ENCODE results near the gene PCGF3. TPM values are rescaled to one million over a fixed set of nuclear protein-coding genes. Genes with fewer than 3 reads are reported as not detected.

Gene PCGF3
- total and polyA plus RNA-seq, 3 experiments from 2014 or later, result 4.8 to 26.1 (median 24.7) TPM

- Histone ChIP-seq H3K9me3 (ENCODE audit: low read length) (no peaks in the 10 kb centered on the region), H3K27ac (ENCODE audit: low read depth, low read length) (no peak overlapping the region), H3K36me3 (ENCODE audit: insufficient read depth, low read length) (no peaks in the 10 kb centered on the region), H3K27me3 (ENCODE audit: insufficient read depth, low read length, poor library complexity, severe bottlenecking) (no peaks in the 10 kb centered on the region), H3K4me3 (ENCODE audit: low read length) (no peak overlapping the region), H3K4me1 (ENCODE audit: insufficient read depth, low read length) (no peaks in the 10 kb centered on the region)
- Mint-ChIP-seq H3K9me3 (no peaks in the 10 kb centered on the region), H3K4me3 (no peak overlapping the region), H3K36me3 (peaks cover 0 to 7% (median 0%) of the 10 kb centered on the region in 3 donors), H3K27ac (peak overlapping the region in 1 of 8 donors; percentile 54), H3K27me3 (no peaks in the 10 kb centered on the region), H3K4me1 (peaks cover 24 to 49% (median 39%) of the 10 kb centered on the region in 3 donors)
- ChIA-PET POLR2A (no interaction called here), CTCF (no interaction called here)
- DNase-seq, result no peak
Measured at GRCh38 chr4:714087-714486, 8.5 kb downstream of the PCGF3 start.

DNA sequence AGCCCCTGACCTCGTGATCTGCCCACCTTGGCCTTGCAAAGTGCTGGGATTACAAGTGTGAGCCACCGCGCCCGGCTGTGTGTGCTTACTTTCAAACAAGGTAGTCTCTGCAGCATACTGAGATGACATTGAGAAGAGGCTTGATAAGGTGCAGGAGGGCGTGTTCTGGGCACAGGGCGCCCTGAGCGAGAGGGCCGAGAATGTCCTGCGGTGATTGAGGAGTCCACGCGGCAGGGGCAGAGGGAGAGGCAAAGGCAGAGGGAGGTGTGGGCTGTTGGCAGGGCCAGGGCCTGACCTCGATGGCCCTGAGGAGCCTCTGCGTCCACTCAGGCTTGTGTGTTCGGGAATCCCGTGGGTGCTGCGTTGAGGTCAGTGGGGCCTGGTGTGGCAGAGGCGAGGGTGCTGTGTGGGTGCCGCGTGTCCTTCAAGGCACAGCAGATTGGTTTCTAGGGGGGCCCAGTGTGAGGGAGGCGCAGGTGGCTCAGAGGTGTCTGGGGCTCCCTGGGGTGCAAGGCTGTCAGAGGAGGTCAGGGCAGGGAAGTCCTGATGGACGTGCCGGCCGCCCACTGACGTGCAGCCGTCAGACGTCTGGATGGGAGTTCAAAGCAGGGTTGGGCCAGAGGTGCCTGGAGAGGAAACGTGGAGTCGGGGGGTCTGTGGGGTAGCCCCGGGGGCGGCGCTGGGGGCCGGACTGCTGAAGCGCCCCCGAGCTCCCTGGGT is 12.1 kb downstream of the PCGF3 start:
- H3K9me3 Mint-ChIP-seq, result peaks cover 0 to 1% (median 0%) of the 10 kb centered on the region in 5 donors
- CTCF ChIA-PET, result no interaction called here

GRCh38 chr4:718460-718859 is 12.8 kb downstream of the PCGF3 start:
- peaks cover 0 to 1% (median 0%) of the 10 kb centered on the region in 5 donors for H3K9me3 Mint-ChIP-seq
- Histone ChIP-seq H3K4me3 (ENCODE audit: low read length) (no peak overlapping the region), H3K27me3 (ENCODE audit: insufficient read depth, low read length, poor library complexity, severe bottlenecking) (no peaks in the 10 kb centered on the region), H3K36me3 (ENCODE audit: insufficient read depth, low read length) (no peaks in the 10 kb centered on the region), H3K27ac (ENCODE audit: low read depth, low read length) (no peak overlapping the region), H3K9me3 (ENCODE audit: low read length) (no peaks in the 10 kb centered on the region), H3K4me1 (ENCODE audit: insufficient read depth, low read length) (no peaks in the 10 kb centered on the region)
- ChIA-PET POLR2A (no interaction called here), CTCF (no interaction called here)
- no peak overlapping the region for H3K4me3 Mint-ChIP-seq
- H3K4me1 Mint-ChIP-seq, result peaks cover 9 to 33% (median 14%) of the 10 kb centered on the region in 3 donors
- peaks cover 0 to 28% (median 2%) of the 10 kb centered on the region in 3 donors for H3K36me3 Mint-ChIP-seq
- no peaks in the 10 kb centered on the region for H3K27me3 Mint-ChIP-seq
- DNase-seq, result no peak
- H3K27ac Mint-ChIP-seq, result no peak overlapping the region

More for the DNA sequence above, 12.1 kb downstream of the PCGF3 start:
- POLR2A ChIA-PET, result no interaction called here
- DNase-seq, result no peak
- Mint-ChIP-seq H3K36me3 (peaks cover 0 to 21% (median 2%) of the 10 kb centered on the region in 3 donors), H3K27me3 (no peaks in the 10 kb centered on the region), H3K4me3 (no peak overlapping the region), H3K4me1 (peaks cover 11 to 35% (median 14%) of the 10 kb centered on the region in 3 donors), H3K27ac (peak overlapping the region in 4 of 8 donors; percentile 15 to 93 (median 60))
- H3K9me3 ChIP-seq (ENCODE audit: low read length), result no peaks in the 10 kb centered on the region
- no peak overlapping the region for H3K27ac ChIP-seq (ENCODE audit: low read depth, low read length)
- no peak overlapping the region for H3K4me3 ChIP-seq (ENCODE audit: low read length)
- no peaks in the 10 kb centered on the region for H3K36me3 ChIP-seq (ENCODE audit: insufficient read depth, low read length)
- no peaks in the 10 kb centered on the region for H3K4me1 ChIP-seq (ENCODE audit: insufficient read depth, low read length)
- H3K27me3 ChIP-seq (ENCODE audit: insufficient read depth, low read length, poor library complexity, severe bottlenecking), result no peaks in the 10 kb centered on the region

DNA sequence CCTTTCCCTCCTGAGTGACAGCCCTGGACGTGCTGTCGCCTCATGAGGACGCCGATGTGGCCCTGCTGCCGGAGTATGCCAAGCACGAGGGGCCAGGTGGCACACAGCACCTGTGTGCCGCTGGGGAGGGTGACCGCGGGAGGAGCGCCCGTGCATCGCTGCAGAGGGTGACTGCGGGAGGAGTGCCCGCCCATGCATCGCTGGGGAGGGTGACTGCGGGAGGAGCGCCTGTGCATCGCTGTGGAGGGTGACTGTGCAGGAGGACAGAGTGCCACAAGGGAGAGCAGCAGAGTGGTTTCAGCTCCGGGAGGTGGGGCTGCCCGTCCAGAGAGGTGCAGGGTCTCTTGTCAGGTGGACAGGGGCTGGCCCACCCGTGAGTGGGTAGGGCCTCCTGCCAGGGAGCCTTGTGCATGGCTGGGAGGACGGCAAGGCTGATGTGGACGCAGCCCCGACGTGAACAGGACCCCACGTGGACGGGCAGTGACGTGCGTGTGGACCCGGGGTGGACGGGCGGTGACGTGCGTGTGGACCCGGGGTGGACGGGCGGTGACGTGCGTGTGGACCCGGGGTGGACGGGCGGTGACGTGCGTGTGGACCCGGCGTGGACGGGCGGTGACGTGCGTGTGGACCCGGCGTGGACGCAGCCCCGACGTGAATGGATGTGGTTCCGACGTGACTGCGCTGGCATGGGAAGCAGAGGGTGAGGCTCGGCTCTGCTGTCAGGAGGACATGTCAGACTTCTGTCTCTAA is 14.7 kb downstream of the PCGF3 start:
- no peak overlapping the region for H3K4me3 Mint-ChIP-seq
- Histone ChIP-seq H3K27ac (ENCODE audit: low read depth, low read length) (no peak overlapping the region), H3K36me3 (ENCODE audit: insufficient read depth, low read length) (no peaks in the 10 kb centered on the region), H3K9me3 (ENCODE audit: low read length) (no peaks in the 10 kb centered on the region), H3K27me3 (ENCODE audit: insufficient read depth, low read length, poor library complexity, severe bottlenecking) (no peaks in the 10 kb centered on the region), H3K4me3 (ENCODE audit: low read length) (no peak overlapping the region), H3K4me1 (ENCODE audit: insufficient read depth, low read length) (no peaks in the 10 kb centered on the region)
- H3K4me1 Mint-ChIP-seq, result peaks cover 6 to 34% (median 16%) of the 10 kb centered on the region in 3 donors
- POLR2A ChIA-PET, result no interaction called here
- H3K9me3 Mint-ChIP-seq, result peaks cover 0 to 1% (median 0%) of the 10 kb centered on the region in 5 donors
- H3K36me3 Mint-ChIP-seq, result peaks cover 0 to 27% (median 2%) of the 10 kb centered on the region in 3 donors
- DNase-seq, result no peak
- CTCF ChIA-PET, result interaction anchor here (0.6 to 1.2 kb wide), 2 partner anchors 22 to 29 kb away, joined by 3 read pairs; no protein-coding TSS in a partner anchor
- H3K27ac Mint-ChIP-seq, result peak overlapping the region in 1 of 8 donors; percentile 36
- H3K27me3 Mint-ChIP-seq, result no peaks in the 10 kb centered on the region

DNA sequence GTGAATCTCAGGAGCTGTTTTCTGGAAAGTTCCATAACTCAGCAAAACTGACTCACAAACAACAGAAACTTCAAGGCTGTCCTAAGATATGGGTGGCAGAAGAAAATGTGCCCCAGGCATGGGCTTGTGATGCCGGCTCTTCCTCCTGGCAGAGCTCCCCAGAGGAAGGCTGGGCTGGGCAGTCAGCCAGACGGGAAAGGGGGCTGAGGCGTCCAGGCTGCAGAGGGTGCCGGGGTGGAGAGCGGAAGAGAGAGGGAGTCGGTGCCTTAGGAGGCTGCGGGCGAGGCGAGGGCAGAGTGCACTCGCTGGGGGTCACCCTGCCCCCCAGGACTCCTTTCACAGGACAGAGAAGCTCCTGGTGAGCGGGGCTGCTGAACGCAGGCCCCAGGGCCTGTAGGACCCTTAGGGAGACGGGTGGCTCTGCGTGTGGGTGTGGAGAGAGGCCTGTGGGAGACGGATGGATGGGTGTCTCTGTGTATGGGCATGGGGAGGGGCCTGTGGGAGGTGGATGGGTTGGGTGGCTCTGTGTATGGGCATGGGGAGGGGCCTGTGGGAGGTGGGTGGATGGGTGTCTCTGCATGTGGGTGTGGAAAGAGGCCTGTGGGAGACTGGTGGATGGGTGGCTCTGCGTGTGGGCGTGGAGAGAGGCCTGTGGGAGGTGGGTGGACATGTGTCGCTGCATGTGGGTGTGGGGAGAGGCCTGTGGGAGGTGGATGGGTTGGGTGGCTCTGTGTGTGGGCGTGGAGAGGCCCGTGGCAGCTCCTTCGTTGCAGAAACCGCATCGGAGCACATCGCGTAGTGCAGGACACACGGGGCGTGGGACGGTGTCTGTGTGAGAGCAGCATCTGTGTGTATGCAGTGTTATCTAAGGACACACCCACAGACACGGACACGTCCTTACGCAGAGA is 15.9 kb downstream of the PCGF3 start:
- H3K9me3 ChIP-seq (ENCODE audit: low read length), result no peaks in the 10 kb centered on the region
- CTCF ChIA-PET, result no interaction called here
- Mint-ChIP-seq H3K4me3 (no peak overlapping the region), H3K27me3 (no peaks in the 10 kb centered on the region), H3K27ac (peak overlapping the region in 1 of 8 donors; percentile 61), H3K36me3 (peaks cover 0 to 27% (median 2%) of the 10 kb centered on the region in 3 donors), H3K9me3 (peaks cover 0 to 1% (median 0%) of the 10 kb centered on the region in 5 donors), H3K4me1 (peaks cover 4 to 33% (median 18%) of the 10 kb centered on the region in 3 donors)
- POLR2A ChIA-PET, result no interaction called here
- no peak overlapping the region for H3K4me3 ChIP-seq (ENCODE audit: low read length)
- no peaks in the 10 kb centered on the region for H3K27me3 ChIP-seq (ENCODE audit: insufficient read depth, low read length, poor library complexity, severe bottlenecking)
- no peak for DNase-seq
- H3K36me3 ChIP-seq (ENCODE audit: insufficient read depth, low read length), result no peaks in the 10 kb centered on the region
- H3K27ac ChIP-seq (ENCODE audit: low read depth, low read length), result no peak overlapping the region
- no peaks in the 10 kb centered on the region for H3K4me1 ChIP-seq (ENCODE audit: insufficient read depth, low read length)

- Histone ChIP-seq H3K4me3 (ENCODE audit: low read length) (no peak overlapping the region), H3K27me3 (ENCODE audit: insufficient read depth, low read length, poor library complexity, severe bottlenecking) (no peaks in the 10 kb centered on the region), H3K9me3 (ENCODE audit: low read length) (no peaks in the 10 kb centered on the region), H3K4me1 (ENCODE audit: insufficient read depth, low read length) (no peaks in the 10 kb centered on the region), H3K27ac (ENCODE audit: low read depth, low read length) (no peak overlapping the region), H3K36me3 (ENCODE audit: insufficient read depth, low read length) (no peaks in the 10 kb centered on the region)
- Mint-ChIP-seq H3K4me1 (peaks cover 0 to 37% (median 18%) of the 10 kb centered on the region in 3 donors), H3K4me3 (no peak overlapping the region), H3K36me3 (peaks cover 0 to 26% (median 2%) of the 10 kb centered on the region in 3 donors), H3K27ac (no peak overlapping the region), H3K27me3 (no peaks in the 10 kb centered on the region), H3K9me3 (peaks cover 0 to 1% (median 0%) of the 10 kb centered on the region in 5 donors)
- DNase-seq, result no peak
- ChIA-PET CTCF (no interaction called here), POLR2A (no interaction called here)
Measured at GRCh38 chr4:722169-722725, 16.6 kb downstream of the PCGF3 start.

DNA sequence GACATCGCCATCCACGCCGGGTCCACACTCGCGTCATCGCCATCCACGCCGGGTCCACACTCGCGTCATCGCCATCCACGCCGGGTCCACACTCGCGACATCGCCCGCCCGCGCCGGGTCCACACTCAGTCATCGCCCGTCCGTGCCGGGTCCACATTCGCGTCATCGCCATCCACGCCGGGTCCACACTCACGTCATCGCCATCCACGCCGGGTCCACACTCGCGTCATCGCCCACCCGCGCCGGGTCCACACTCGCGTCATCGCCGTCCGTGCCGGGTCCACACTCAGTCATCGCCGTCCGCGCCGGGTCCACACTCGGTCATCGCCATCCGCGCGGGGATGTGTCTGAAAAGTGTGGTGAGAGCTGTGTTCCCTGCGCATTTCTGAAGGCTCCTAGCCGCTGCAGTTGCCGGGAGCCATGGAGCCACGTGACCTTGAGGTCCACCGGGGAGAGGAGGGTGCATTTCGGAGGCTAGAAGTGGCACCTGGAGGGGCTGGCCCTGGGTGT is 17.3 kb downstream of the PCGF3 start:
- POLR2A ChIA-PET, result no interaction called here
- H3K27ac Mint-ChIP-seq, result no peak overlapping the region
- CTCF ChIA-PET, result no interaction called here
- Histone ChIP-seq H3K36me3 (ENCODE audit: insufficient read depth, low read length) (no peaks in the 10 kb centered on the region), H3K27ac (ENCODE audit: low read depth, low read length) (no peak overlapping the region), H3K4me3 (ENCODE audit: low read length) (no peak overlapping the region), H3K27me3 (ENCODE audit: insufficient read depth, low read length, poor library complexity, severe bottlenecking) (no peaks in the 10 kb centered on the region), H3K4me1 (ENCODE audit: insufficient read depth, low read length) (no peaks in the 10 kb centered on the region), H3K9me3 (ENCODE audit: low read length) (no peaks in the 10 kb centered on the region)
- peaks cover 0 to 34% (median 15%) of the 10 kb centered on the region in 3 donors for H3K4me1 Mint-ChIP-seq
- DNase-seq, result no peak
- no peak overlapping the region for H3K4me3 Mint-ChIP-seq
- H3K36me3 Mint-ChIP-seq, result peaks cover 0 to 31% (median 2%) of the 10 kb centered on the region in 3 donors
- H3K27me3 Mint-ChIP-seq, result no peaks in the 10 kb centered on the region
- peaks cover 0 to 1% (median 0%) of the 10 kb centered on the region in 5 donors for H3K9me3 Mint-ChIP-seq

All from CD8-positive, alpha-beta memory T cell (primary cell).